Measurements from ENCODE around the gene HSDL1. TPM values are rescaled to one million over a fixed set of nuclear protein-coding genes. Genes with fewer than 3 reads are reported as not detected.
A peak's percentile ranks its signal among the peaks of the same experiment; 100 is the strongest.

HSDL1 gene
- total RNA-seq (2012; rRNA removed) (18.3 and 25.6 TPM in 2 replicates), polyA plus RNA-seq (2012; rRNA removed) (9.4 and 11.6 TPM in 2 replicates), Bru-seq, nascent RNA (percentile 61 among the genes with signal in this experiment), BruChase-seq, experiment 1, labeled RNA remaining after a 6-hour chase (percentile 75 among the genes with signal in this experiment), BruChase-seq, experiment 2, labeled RNA remaining after a 2-hour chase (percentile 71 among the genes with signal in this experiment)
- polyA plus RNA-seq (2012; cell fraction: cytosol; rRNA removed) = 12.5 and 22.4 TPM in 2 replicates
- polyA plus RNA-seq (2012; cell fraction: nucleus; rRNA removed; ENCODE audit: low replicate concordance) = 11.9 and 26.2 TPM in 2 replicates
- long read RNA-seq, transcript HSDL1-201 (6 exons, 3,519 nt) = major isoform, 32 of 35 reads
- long read RNA-seq, partial matches to known transcripts = 0 of 35 reads
- long read RNA-seq, other reads (novel, unspliced or antisense) = 2 of 35 reads

DNA sequence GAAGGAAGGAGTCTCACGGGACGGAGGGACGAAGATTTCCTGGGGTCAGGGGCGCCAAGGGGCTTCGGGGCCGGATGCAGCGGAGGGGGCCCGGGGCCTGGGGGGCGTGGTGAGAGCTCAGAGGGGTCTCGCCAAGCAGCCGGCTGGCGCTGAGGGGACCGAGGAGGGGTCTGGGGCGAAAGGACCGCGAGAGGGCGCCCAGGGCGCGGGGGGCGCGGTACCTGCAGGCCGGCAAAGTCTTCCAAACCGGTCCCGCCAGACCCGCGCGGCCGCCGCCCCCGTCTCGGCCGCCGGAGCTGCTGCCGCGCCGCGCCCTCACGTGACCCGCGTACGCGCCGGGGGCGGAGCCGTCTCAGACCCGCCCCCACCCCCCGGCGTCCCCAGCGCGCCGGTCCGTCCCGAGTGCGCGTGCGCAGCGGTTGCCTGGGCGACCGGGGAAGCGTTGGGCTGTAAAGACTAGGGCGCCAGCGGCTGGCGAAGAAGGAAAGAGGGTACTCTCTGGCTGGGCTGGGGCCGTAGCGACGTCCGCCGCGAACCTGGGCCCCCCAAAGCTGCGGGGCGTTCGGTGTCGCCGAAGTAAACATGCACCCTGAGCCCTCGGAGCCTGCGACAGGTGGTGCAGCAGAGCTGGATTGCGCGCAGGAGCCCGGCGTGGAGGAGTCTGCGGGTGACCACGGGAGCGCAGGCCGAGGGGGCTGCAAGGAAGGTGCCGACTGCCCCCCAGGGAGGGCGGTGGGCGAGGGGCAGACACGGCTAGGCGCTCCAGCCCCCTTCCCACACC, at the start of gene HSDL1, which contains the start of gene DNAAF1:
TSS of gene HSDL1 (minus strand) at position 319 of the 781 bp plus-strand sequence. CDS start 13,856 bp downstream, outside the sequence.
TSS of gene DNAAF1 (plus strand) at position 450 of the 781 bp plus-strand sequence. CDS start at position 583, 133 bp downstream.
- H3K36me3 ChIP-seq (ENCODE audit: control insufficient read depth, insufficient read depth, low read length) = no peaks in the 10 kb centered on the region
- 0 out of 2 replicates have a peak, but pooled peaks cover 3% of the 10 kb centered on the region for H3K9me1 ChIP-seq (ENCODE audit: insufficient read depth, low read length)
- ChIA-PET POLR2A (ENCODE audit: unreplicated experiment) (interaction anchor here (0.9 kb wide), 1 partner anchor 28 kb away, joined by 3 read pairs; the partner anchor contains the start of gene MBTPS1), CTCF (no interaction called here)
- H2BK15ac ChIP-seq (ENCODE audit: low read depth, low read length) = no peak within 1 kb of the TSS
- peak; percentile 73 for DNase-seq
- H4K5ac ChIP-seq (ENCODE audit: low read depth, low read length) = peak within 1 kb of the TSS; percentile 49
- peak within 1 kb of the TSS; percentile 98 for H3K4me2 ChIP-seq (ENCODE audit: low read depth, low read length)
- H3K9me3 ChIP-seq (ENCODE audit: control insufficient read depth, insufficient read depth, low read length) = no peaks in the 10 kb centered on the region
- H3K79me1 ChIP-seq (ENCODE audit: low read depth in 1 of 2, low read length in 2 of 2) = peaks cover 8 to 33% of the 10 kb centered on the region in 2 experiments; a peak in 3 of 4 replicates
- H3K9ac ChIP-seq (ENCODE audit: low read depth, low read length) = peak within 1 kb of the TSS; percentile 75
- H2AFZ ChIP-seq (replicated peaks; ENCODE audit: low read length, poor library complexity) = peak within 1 kb of the TSS; percentile 95
- no peak within 1 kb of the TSS for H2BK5ac ChIP-seq (ENCODE audit: low read depth, low read length, poor library complexity, severe bottlenecking)
- in situ Hi-C loops (cut with MboI; ENCODE audit: low sequenced_read_pairs) = no loop called here
- BruUV-seq (replicated peaks) = no TSS peak
- no peak within 1 kb of the TSS; the same call in 1 of the 2 replicates for H3K14ac ChIP-seq (replicated peaks; ENCODE audit: low read depth, low read length)
- no peak within 1 kb of the TSS for H2BK120ac ChIP-seq (ENCODE audit: low read depth, low read length)
- H3K23ac ChIP-seq (ENCODE audit: low read depth, low read length) = peak within 1 kb of the TSS; percentile 92
- H3K56ac ChIP-seq (ENCODE audit: extremely low read depth, insufficient read depth, low read length) = peak within 1 kb of the TSS; percentile 61
- TF ChIP-seq, protein P1, sequence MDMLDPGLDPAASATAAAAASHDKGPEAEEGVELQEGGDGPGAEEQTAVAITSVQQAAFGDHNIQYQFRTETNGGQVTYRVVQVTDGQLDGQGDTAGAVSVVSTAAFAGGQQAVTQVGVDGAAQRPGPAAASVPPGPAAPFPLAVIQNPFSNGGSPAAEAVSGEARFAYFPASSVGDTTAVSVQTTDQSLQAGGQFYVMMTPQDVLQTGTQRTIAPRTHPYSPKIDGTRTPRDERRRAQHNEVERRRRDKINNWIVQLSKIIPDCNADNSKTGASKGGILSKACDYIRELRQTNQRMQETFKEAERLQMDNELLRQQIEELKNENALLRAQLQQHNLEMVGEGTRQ (IDR thresholded peaks at IDR 0.05; ENCODE audit: low read depth, low read length) = peak; percentile 98
- TF ChIP-seq MXI1 (IDR thresholded peaks at IDR 0.05; ENCODE audit: borderline replicate concordance, low read depth, low read length) = 0 out of 2 replicates have a peak, but pooled peaks have one; percentile 65
- TF ChIP-seq, protein P2, sequence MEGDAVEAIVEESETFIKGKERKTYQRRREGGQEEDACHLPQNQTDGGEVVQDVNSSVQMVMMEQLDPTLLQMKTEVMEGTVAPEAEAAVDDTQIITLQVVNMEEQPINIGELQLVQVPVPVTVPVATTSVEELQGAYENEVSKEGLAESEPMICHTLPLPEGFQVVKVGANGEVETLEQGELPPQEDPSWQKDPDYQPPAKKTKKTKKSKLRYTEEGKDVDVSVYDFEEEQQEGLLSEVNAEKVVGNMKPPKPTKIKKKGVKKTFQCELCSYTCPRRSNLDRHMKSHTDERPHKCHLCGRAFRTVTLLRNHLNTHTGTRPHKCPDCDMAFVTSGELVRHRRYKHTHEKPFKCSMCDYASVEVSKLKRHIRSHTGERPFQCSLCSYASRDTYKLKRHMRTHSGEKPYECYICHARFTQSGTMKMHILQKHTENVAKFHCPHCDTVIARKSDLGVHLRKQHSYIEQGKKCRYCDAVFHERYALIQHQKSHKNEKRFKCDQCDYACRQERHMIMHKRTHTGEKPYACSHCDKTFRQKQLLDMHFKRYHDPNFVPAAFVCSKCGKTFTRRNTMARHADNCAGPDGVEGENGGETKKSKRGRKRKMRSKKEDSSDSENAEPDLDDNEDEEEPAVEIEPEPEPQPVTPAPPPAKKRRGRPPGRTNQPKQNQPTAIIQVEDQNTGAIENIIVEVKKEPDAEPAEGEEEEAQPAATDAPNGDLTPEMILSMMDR (conservative IDR thresholded peaks at IDR 0.05; ENCODE audit: low read depth, low read length) = no peak; the same call in 1 of the 2 replicates
- no peak for TF ChIP-seq CEBPB (IDR thresholded peaks at IDR 0.05; ENCODE audit: low read depth, low read length)
- TF ChIP-seq MAZ (IDR thresholded peaks at IDR 0.05; ENCODE audit: borderline replicate concordance, low read depth, low read length) = peak; percentile 70; the same call in 1 of the 2 replicates
- peak; percentile 94 for TF ChIP-seq BHLHE40 (IDR thresholded peaks at IDR 0.05; ENCODE audit: low read depth, low read length)
- no peak for TF ChIP-seq POLR2A (IDR thresholded peaks at IDR 0.05; ENCODE audit: low read depth, low read length)
- intact Hi-C loops (cut with micrococcal nuclease) = no loop called here
- H2AK9ac ChIP-seq (replicated peaks; ENCODE audit: low read depth, low read length, poor library complexity) = peak within 1 kb of the TSS; percentile 12
- H3K4me1 ChIP-seq (ENCODE audit: control insufficient read depth, insufficient read depth, low read length) = peaks cover 2% of the 10 kb centered on the region; the same call in 1 of the 2 replicates
- no peak within 1 kb of the TSS; the same call in 1 of the 2 replicates for H4K91ac ChIP-seq (ENCODE audit: insufficient read depth, low read depth, low read length)
- H2AK5ac ChIP-seq (ENCODE audit: low read depth, low read length) = no peak within 1 kb of the TSS
- WGBS, 2 experiments (ENCODE audit: extremely low coverage in 2 of 2, insufficient read length in 1 of 2) = 0% methylated on average over 46 of the region's 89 CpGs; no CpG with 5 or more reads in 1 of the 2 experiments
- peak within 1 kb of the TSS; percentile 67; the same call in 1 of the 2 replicates for H3K4ac ChIP-seq (ENCODE audit: low read depth, low read length)
- H3K27ac ChIP-seq (ENCODE audit: insufficient read depth, low read length) = peak within 1 kb of the TSS; percentile 44
- peak within 1 kb of the TSS; percentile 99 for H3K4me3 ChIP-seq (ENCODE audit: insufficient read depth, low read depth, low read length)
- peak within 1 kb of the TSS; percentile 28; the same call in 1 of the 2 replicates for H3K18ac ChIP-seq (ENCODE audit: low read depth, low read length)
- ATAC-seq (ENCODE audit: low read depth) = peak; percentile 94
- dilution Hi-C loops (cut with HindIII; ENCODE audit: low sequenced_read_pairs, unreplicated experiment) = no loop called here
- peaks cover 11% of the 10 kb centered on the region for H3K27me3 ChIP-seq (ENCODE audit: control insufficient read depth, insufficient read depth, low read length)
- no peak within 1 kb of the TSS for H2BK20ac ChIP-seq (ENCODE audit: low read depth, low read length)
- H4K8ac ChIP-seq (ENCODE audit: low read depth in 2 of 2, low read length in 2 of 2) = peak within 1 kb of the TSS in 1 of 2 experiments; percentile 38; a peak in 1 of 4 replicates
- peaks cover 5% of the 10 kb centered on the region; the same call in 1 of the 2 replicates for H4K20me1 ChIP-seq (ENCODE audit: insufficient read depth, low read length)
